ENCODE data around the gene C18orf32. TPM values are rescaled to one million over a fixed set of nuclear protein-coding genes. Genes with fewer than 3 reads are reported as not detected.

Gene C18orf32
- total and polyA plus RNA-seq, 2 of the 13 experiments (the other 11 are each of a cell fraction or from before 2014, with no cell fraction given): 17.6 to 20.6 TPM

DNA sequence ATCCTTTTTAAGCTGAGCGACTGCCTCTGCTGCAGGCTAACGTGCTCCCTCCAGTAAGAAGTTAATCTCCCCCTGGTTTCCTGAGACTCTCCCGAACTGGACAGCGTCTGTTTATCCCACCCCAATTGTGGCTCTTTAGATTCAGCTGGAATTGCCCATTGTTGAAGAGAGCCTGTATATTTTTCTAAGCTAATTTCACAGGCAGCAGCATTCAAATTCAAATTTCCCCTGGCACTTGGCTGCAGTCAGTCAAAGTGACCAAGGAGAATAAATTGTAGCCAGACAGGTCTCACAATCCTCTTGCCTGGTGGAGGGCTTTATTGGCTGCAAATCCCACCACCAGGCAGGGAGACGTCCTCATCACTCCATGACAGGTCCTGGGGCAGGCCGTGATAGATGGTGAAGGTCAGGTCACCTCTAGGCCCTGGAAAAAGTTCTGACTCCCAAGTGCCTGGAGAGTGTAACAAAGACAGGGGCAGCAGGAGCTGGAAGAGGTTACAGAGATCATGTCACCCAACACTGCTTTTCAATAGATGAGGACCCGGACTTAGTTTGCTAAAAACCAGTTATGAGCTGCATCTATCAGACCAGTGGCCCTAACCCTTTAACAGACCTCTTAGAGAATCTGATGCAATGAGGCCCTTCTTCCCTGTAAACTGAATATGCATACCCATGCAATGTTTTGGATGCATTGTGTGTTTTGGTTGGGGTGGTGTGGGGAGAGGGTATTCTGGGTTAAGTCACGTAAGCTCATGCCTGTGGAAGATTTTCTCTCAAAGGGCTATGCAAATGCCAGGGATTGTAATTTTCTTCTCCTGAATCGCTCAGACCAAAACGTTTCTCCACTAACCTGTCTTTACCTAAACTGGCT, 32.3 kb upstream of the C18orf32 start:
- ChIA-PET POLR2A (no interaction called here), CTCF (ENCODE audit: low intra/inter-chr PET ratio, low total read pairs) (no interaction called here)
- TF ChIP-seq ZNF446 (CRISPR knock-in tag; IDR thresholded peaks at IDR 0.05) (no peak), SRSF1 (optimal IDR thresholded peaks at IDR 0.05; ENCODE audit: low read depth, low read length) (no peak), HIC2 (CRISPR knock-in tag; IDR thresholded peaks at IDR 0.05; ENCODE audit: low read depth) (no peak), PHF21A (CRISPR knock-in tag; IDR thresholded peaks at IDR 0.05) (no peak), ZNF772 (CRISPR knock-in tag; IDR thresholded peaks at IDR 0.05) (no peak), JUN (CRISPR knock-in tag; IDR thresholded peaks at IDR 0.05) (no peak), KLF15 (CRISPR knock-in tag; IDR thresholded peaks at IDR 0.05; ENCODE audit: borderline replicate concordance) (no peak), CTCF (CRISPR knock-in tag; IDR thresholded peaks at IDR 0.05) (no peak)
- TF ChIP-seq, protein P1, sequence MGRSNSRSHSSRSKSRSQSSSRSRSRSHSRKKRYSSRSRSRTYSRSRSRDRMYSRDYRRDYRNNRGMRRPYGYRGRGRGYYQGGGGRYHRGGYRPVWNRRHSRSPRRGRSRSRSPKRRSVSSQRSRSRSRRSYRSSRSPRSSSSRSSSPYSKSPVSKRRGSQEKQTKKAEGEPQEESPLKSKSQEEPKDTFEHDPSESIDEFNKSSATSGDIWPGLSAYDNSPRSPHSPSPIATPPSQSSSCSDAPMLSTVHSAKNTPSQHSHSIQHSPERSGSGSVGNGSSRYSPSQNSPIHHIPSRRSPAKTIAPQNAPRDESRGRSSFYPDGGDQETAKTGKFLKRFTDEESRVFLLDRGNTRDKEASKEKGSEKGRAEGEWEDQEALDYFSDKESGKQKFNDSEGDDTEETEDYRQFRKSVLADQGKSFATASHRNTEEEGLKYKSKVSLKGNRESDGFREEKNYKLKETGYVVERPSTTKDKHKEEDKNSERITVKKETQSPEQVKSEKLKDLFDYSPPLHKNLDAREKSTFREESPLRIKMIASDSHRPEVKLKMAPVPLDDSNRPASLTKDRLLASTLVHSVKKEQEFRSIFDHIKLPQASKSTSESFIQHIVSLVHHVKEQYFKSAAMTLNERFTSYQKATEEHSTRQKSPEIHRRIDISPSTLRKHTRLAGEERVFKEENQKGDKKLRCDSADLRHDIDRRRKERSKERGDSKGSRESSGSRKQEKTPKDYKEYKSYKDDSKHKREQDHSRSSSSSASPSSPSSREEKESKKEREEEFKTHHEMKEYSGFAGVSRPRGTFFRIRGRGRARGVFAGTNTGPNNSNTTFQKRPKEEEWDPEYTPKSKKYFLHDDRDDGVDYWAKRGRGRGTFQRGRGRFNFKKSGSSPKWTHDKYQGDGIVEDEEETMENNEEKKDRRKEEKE (IDR thresholded peaks at IDR 0.05): no peak
- H2AFZ ChIP-seq (ENCODE audit: low read length): no peak overlapping the region
- H3K36me3 ChIP-seq (replicated peaks in 1 of 2; ENCODE audit: control insufficient read depth in 1 of 2, insufficient read depth in 2 of 2, low read length in 2 of 2): no peaks in the 10 kb centered on the region
- in situ Hi-C loops (cut with HindIII; ENCODE audit: extremely low pct_ligation_motif_present, low pct_unique_long_range_greater_than_20kb): no loop called here
- no peaks in the 10 kb centered on the region for H3K79me2 ChIP-seq (ENCODE audit: insufficient read depth, low read length)
- no peak overlapping the region for H3K27ac ChIP-seq (ENCODE audit: extremely low read length, insufficient read depth, low read length)
- 27% methylated on average over 9 of the region's 10 CpGs for WGBS (ENCODE audit: low lambda C conversion rate)
- no peaks in the 10 kb centered on the region for H3K9me3 ChIP-seq (ENCODE audit: low read length)
- no peak overlapping the region for H3K4me3 ChIP-seq (replicated peaks in 1 of 3; ENCODE audit: insufficient read depth in 1 of 3, low read depth in 2 of 3, low read length in 3 of 3)
- DNase-seq (ENCODE audit: low spot score) (no peak), ATAC-seq (no peak; the same call in 2 of the 3 replicates), FAIRE-seq (no peak)
- no TSS peak for BruUV-seq (replicated peaks)
- intact Hi-C loops (cut with micrococcal nuclease; ENCODE audit: unreplicated experiment): loop anchor here (10.0 kb wide), 1 partner anchor 215 kb away; no protein-coding TSS in a partner anchor
- peaks cover 6% of the 10 kb centered on the region for H3K4me1 ChIP-seq (ENCODE audit: insufficient read depth, low read length)
- H3K27me3 ChIP-seq (ENCODE audit: control insufficient read depth in 1 of 2, insufficient read depth in 2 of 2, low read length in 2 of 2): peaks cover 2 to 7% of the 10 kb centered on the region in 2 experiments; a peak in 2 of 5 replicates
- no peaks in the 10 kb centered on the region for H4K20me1 ChIP-seq (ENCODE audit: insufficient read depth, low read length)
- H3K9ac ChIP-seq (ENCODE audit: insufficient read depth, low read depth, low read length): no peak overlapping the region
- no peak overlapping the region for H3K4me2 ChIP-seq (ENCODE audit: low read depth, low read length)

Data from HepG2 (cell line).